ENCODE measurements around the gene MSRB3.

Gene MSRB3

DNA sequence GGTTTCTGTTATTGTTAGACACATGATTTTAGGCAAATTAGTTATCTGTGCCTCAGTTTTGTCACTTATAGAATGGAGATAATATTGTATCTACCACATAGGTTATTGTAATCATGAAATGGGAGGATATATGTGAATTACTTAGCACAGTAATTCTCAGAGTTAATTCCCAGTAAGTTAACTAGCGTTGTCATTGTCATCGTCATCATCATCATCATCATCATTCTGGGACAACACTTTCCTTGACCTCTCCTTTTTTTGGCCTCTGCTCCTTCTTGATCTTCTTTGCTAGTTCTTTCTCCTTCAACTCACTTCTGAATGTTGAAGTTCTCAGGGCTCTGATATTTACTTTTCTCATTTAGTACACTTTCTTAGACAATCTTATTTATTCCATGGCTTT lies 13.8 kb downstream of the MSRB3 start:
- Histone ChIP-seq H3K9ac (ENCODE audit: low read depth, low read length) (no peak overlapping the region), H3K27ac (ENCODE audit: low read depth, low read length) (no peak overlapping the region), H3K4me1 (ENCODE audit: control insufficient read depth, insufficient read depth, low read length) (no peaks in the 10 kb centered on the region), H3K36me3 (ENCODE audit: control insufficient read depth, insufficient read depth, low read length) (no peaks in the 10 kb centered on the region), H3K4me3 (ENCODE audit: low read depth, low read length) (no peak overlapping the region), H3K27me3 (ENCODE audit: control insufficient read depth, insufficient read depth, low read length) (no peaks in the 10 kb centered on the region), H3K9me3 (ENCODE audit: control insufficient read depth, insufficient read depth, low read length) (no peaks in the 10 kb centered on the region)

DNA sequence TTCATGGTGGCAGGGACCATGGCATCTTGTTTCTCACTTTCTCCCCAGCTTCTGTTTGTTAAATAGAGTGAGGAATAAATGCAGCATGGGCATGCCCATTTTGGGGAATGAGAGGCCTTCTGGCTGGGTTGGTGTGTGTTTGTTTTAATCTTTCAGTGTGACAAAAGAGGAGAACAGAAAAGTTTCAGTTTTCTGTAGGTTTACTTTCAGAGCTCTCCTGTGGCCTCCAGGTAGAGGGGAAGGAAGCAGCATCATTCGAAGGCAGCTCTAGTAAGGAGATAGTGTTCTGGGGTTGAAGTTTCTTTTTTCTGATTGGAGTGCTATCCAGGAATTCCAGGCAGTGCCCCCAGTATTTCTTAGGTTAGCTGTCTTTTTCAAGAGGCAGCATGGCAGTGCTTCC lies 15.3 kb downstream of the MSRB3 start:
- Histone ChIP-seq H3K9ac (ENCODE audit: low read depth, low read length) (no peak overlapping the region), H3K36me3 (ENCODE audit: control insufficient read depth, insufficient read depth, low read length) (no peaks in the 10 kb centered on the region), H3K9me3 (ENCODE audit: control insufficient read depth, insufficient read depth, low read length) (no peaks in the 10 kb centered on the region), H3K4me1 (ENCODE audit: control insufficient read depth, insufficient read depth, low read length) (no peaks in the 10 kb centered on the region), H3K4me3 (ENCODE audit: low read depth, low read length) (no peak overlapping the region), H3K27ac (ENCODE audit: low read depth, low read length) (no peak overlapping the region), H3K27me3 (ENCODE audit: control insufficient read depth, insufficient read depth, low read length) (no peaks in the 10 kb centered on the region)

DNA sequence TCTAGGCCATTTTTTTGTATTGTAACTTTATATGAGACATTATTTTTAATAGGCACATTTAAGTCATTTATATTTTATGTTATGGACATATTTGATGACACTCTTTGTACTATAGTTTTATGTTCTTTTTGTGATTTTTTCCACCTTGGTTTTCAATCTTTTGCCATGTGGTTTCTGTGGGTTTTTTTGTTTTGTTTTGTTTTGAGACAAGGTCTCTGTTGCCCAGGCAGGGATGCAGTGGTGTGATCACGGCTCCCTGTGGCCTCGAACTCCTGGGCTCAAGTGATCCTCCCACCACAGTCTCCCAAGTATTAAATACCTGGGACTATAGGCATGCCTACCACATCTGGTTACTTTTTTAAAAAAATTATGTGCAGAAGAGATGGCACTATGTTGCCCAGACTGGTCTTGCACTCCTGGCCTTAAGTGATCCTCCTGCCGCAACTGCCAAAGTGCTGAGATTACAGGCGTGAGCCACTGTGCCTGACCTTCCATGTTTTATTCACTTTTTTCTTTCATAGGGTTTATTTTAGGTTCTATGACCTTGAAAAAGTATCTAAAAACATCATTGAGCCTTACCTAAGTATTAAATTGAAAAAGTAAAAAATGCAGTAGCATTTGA lies 16.3 kb downstream of the MSRB3 start:
- Histone ChIP-seq H3K9me3 (ENCODE audit: control insufficient read depth, insufficient read depth, low read length) (no peaks in the 10 kb centered on the region), H3K9ac (ENCODE audit: low read depth, low read length) (no peak overlapping the region), H3K4me1 (ENCODE audit: control insufficient read depth, insufficient read depth, low read length) (no peaks in the 10 kb centered on the region), H3K36me3 (ENCODE audit: control insufficient read depth, insufficient read depth, low read length) (no peaks in the 10 kb centered on the region), H3K27ac (ENCODE audit: low read depth, low read length) (no peak overlapping the region), H3K4me3 (ENCODE audit: low read depth, low read length) (no peak overlapping the region), H3K27me3 (ENCODE audit: control insufficient read depth, insufficient read depth, low read length) (no peaks in the 10 kb centered on the region)

DNA sequence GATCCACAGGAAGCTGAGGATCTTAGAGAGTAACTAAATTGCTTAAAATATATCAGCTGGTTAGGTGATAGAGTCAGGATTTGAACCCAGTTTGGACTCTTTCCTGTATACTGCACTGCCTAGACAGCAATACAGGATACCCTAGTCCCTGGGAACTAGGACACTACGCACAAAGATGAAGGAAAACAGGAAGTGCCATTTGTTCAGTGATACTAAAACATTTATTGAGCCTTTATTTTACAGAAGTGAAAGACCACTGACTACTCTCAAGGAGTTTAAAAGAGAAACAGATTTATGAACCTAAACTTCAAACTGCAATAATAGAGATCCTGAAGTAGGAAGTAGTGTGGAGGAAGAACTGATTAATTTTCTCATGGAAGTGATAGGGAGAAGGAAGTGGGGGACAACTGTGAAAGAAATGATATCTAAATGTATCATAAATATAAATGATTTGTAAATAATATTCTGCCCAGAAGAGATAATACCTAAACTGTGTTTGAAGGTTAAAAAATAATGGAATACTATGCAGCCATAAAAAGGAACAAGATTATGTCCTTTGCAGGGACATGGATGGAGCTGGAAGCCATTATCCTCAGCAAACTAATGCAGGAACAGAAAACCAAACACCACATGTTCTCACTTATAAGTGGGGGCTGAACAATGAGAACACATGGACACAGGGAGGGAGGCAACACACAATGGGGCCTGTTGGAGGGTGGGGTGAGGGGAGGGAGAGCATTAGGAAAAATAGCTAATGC lies 18.2 kb downstream of the MSRB3 start:
- Histone ChIP-seq H3K27me3 (ENCODE audit: control insufficient read depth, insufficient read depth, low read length) (no peaks in the 10 kb centered on the region), H3K27ac (ENCODE audit: low read depth, low read length) (no peak overlapping the region), H3K36me3 (ENCODE audit: control insufficient read depth, insufficient read depth, low read length) (no peaks in the 10 kb centered on the region), H3K9me3 (ENCODE audit: control insufficient read depth, insufficient read depth, low read length) (no peaks in the 10 kb centered on the region), H3K4me1 (ENCODE audit: control insufficient read depth, insufficient read depth, low read length) (no peaks in the 10 kb centered on the region), H3K4me3 (ENCODE audit: low read depth, low read length) (no peak overlapping the region), H3K9ac (ENCODE audit: low read depth, low read length) (no peak overlapping the region)

DNA sequence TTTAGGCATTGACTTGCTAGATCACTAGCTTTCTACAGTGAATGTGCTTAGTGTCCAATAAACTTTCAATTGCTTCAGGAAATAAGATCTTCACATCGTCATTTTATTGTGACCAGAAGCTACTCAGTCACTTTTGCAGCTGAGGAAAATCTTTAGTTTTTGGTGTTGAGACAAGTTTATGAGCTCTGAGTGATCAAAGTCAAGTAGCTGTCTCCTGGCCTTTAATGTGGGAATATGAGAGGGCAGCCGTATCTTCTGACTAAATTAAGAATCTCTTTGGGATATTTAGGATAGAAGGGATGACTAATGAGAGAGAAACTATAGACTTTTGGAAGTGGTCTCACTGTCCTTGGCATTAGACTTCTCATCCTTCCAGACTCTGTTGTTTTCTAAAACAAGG lies 21.6 kb downstream of the MSRB3 start:
- H3K9me3 ChIP-seq (ENCODE audit: control insufficient read depth, insufficient read depth, low read length) = no peaks in the 10 kb centered on the region
- H3K36me3 ChIP-seq (ENCODE audit: control insufficient read depth, insufficient read depth, low read length) = no peaks in the 10 kb centered on the region
- H3K4me3 ChIP-seq (ENCODE audit: low read depth, low read length) = no peak overlapping the region
- no peaks in the 10 kb centered on the region for H3K27me3 ChIP-seq (ENCODE audit: control insufficient read depth, insufficient read depth, low read length)
- peaks cover 10% of the 10 kb centered on the region; the same call in 1 of the 2 replicates for H3K4me1 ChIP-seq (ENCODE audit: control insufficient read depth, insufficient read depth, low read length)
- H3K27ac ChIP-seq (ENCODE audit: low read depth, low read length) = no peak overlapping the region
- H3K9ac ChIP-seq (ENCODE audit: low read depth, low read length) = no peak overlapping the region

DNA sequence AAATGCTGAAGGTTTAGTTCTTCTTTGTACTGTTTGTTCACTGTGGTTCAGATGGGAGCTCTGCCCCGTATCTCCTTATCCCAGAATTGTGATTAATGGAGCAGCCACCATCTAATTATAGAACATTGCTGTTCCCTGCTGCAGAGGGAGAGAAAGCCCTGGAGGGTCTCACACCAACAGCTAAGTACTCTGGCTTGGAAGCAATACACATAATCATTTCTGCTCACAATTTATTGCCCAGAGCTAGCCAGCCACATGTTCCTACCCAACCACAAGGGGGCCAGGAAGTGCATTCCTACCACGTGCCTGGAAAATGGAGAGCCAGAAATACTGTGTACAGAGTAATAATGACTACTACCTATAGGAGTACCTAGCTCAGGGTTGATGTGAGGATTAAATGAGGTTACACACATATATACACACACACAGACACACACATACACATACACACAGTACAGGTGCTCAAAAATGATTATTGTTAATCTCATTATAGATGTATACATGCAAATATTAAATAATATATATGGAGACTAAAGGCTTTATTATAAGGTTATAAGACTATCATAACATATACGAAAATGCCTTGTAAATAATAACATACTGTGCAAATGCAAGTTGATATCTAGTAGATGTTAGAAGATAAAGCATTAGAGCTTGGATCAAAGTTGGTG lies 22.3 kb downstream of the MSRB3 start:
- no peak overlapping the region for H3K27ac ChIP-seq (ENCODE audit: low read depth, low read length)

DNA sequence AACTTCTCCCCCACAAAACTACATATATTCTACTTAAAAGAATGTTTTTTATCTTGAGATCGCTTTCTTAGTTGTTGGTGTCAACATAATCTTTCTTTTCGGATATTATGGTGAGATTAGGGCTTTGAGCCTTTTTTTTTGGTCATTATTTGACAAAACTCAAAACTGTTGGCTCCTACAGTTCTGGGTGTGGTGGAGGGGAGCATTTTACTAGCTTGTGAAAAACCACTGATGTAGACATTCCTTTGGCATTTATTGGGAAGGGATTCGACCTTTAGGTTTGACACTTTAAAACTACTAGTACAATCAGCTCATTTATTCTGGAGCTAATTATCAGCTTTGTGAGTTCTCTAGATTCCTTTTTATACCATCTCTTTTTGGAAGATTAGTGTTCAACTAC lies 24.4 kb downstream of the MSRB3 start:
- peaks cover 14% of the 10 kb centered on the region; the same call in 1 of the 2 replicates for H3K4me1 ChIP-seq (ENCODE audit: control insufficient read depth, insufficient read depth, low read length)
- no peaks in the 10 kb centered on the region for H3K36me3 ChIP-seq (ENCODE audit: control insufficient read depth, insufficient read depth, low read length)
- H3K9me3 ChIP-seq (ENCODE audit: control insufficient read depth, insufficient read depth, low read length) = no peaks in the 10 kb centered on the region
- H3K27ac ChIP-seq (ENCODE audit: low read depth, low read length) = no peak overlapping the region
- H3K27me3 ChIP-seq (ENCODE audit: control insufficient read depth, insufficient read depth, low read length) = no peaks in the 10 kb centered on the region
- no peak overlapping the region for H3K4me3 ChIP-seq (ENCODE audit: low read depth, low read length)
- H3K9ac ChIP-seq (ENCODE audit: low read depth, low read length) = no peak overlapping the region

More for the DNA sequence above, 22.3 kb downstream of the MSRB3 start:
- H3K9ac ChIP-seq (ENCODE audit: low read depth, low read length) = no peak overlapping the region
- no peaks in the 10 kb centered on the region for H3K27me3 ChIP-seq (ENCODE audit: control insufficient read depth, insufficient read depth, low read length)
- H3K36me3 ChIP-seq (ENCODE audit: control insufficient read depth, insufficient read depth, low read length) = no peaks in the 10 kb centered on the region
- peaks cover 10% of the 10 kb centered on the region; the same call in 1 of the 2 replicates for H3K4me1 ChIP-seq (ENCODE audit: control insufficient read depth, insufficient read depth, low read length)
- H3K4me3 ChIP-seq (ENCODE audit: low read depth, low read length) = no peak overlapping the region
- no peaks in the 10 kb centered on the region for H3K9me3 ChIP-seq (ENCODE audit: control insufficient read depth, insufficient read depth, low read length)

DNA sequence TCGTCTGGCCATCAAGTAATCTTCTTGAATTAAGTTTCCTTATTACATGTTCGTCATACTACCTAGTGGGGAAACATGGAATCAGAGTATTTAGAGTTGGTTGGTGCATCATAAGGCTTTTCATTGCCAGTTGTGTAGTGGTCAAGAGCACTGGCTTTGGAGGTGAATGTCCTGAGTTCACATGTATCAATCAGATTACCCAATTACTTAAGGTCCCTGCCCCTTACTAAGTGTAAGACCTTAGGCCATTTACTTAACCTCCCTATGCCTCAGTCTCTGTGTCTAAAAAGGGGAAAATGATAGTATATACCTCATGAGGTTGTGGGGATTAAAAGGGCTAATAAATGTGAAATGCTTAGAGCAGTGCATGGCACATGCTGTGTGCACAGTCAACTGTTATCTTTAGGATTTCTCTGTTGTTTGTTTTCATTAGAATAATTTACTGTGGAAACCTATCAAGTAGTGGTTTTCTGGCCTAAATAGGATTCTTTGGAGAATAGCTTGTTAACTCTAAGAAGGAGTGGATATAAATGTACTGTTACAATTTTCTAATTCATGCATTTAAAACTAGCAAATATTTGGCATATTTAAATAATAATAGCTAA lies 27.0 kb downstream of the MSRB3 start:
- no peak overlapping the region for H3K27ac ChIP-seq (ENCODE audit: low read depth, low read length)

DNA sequence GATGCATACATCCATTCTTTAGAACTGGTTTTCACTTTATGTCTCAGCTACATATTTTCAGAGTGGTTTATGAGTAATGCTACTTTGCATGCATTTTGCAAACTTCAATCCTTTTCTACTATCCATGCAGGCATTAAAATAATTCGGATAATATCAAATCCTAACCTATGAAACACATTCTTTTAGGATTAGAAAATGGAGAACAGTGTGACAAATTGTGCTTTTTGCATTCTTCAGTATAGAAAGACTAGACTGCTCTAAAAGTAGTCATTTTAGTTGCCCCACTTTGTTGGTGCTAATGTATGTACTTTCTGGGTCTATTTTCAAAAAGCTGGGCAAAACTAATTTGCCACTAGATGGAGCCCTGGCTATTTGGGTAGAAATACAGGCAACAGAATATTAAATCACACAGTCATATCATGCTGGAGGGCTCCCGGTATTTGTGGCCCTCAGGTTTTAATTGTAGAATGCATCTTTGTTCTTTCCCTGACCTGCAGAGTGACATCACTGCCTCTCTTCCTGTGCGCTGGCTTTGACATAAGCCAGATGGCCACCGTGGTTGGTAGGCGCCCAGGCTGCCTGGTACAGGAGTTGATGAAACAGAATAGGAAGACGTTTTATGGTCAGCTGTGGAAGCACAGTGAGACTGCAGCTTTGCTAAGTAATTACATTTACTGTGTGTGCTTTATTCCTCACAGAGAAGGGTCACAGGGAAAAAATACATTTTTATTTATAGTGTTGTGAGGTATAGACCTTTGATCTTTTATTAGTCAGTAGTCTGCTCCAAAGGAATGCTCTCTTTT lies 28.1 kb downstream of the MSRB3 start:
- Histone ChIP-seq H3K9me3 (ENCODE audit: control insufficient read depth, insufficient read depth, low read length) (no peaks in the 10 kb centered on the region), H3K27me3 (ENCODE audit: control insufficient read depth, insufficient read depth, low read length) (no peaks in the 10 kb centered on the region), H3K4me3 (ENCODE audit: low read depth, low read length) (no peak overlapping the region), H3K9ac (ENCODE audit: low read depth, low read length) (no peak overlapping the region), H3K27ac (ENCODE audit: low read depth, low read length) (no peak overlapping the region), H3K4me1 (ENCODE audit: control insufficient read depth, insufficient read depth, low read length) (peaks cover 18% of the 10 kb centered on the region; the same call in 1 of the 2 replicates), H3K36me3 (ENCODE audit: control insufficient read depth, insufficient read depth, low read length) (no peaks in the 10 kb centered on the region)

More for the DNA sequence above, 27.0 kb downstream of the MSRB3 start:
- no peak overlapping the region for H3K4me3 ChIP-seq (ENCODE audit: low read depth, low read length)
- peaks cover 18% of the 10 kb centered on the region; the same call in 1 of the 2 replicates for H3K4me1 ChIP-seq (ENCODE audit: control insufficient read depth, insufficient read depth, low read length)
- H3K9me3 ChIP-seq (ENCODE audit: control insufficient read depth, insufficient read depth, low read length) = no peaks in the 10 kb centered on the region
- H3K9ac ChIP-seq (ENCODE audit: low read depth, low read length) = no peak overlapping the region
- H3K27me3 ChIP-seq (ENCODE audit: control insufficient read depth, insufficient read depth, low read length) = no peaks in the 10 kb centered on the region
- H3K36me3 ChIP-seq (ENCODE audit: control insufficient read depth, insufficient read depth, low read length) = no peaks in the 10 kb centered on the region

DNA sequence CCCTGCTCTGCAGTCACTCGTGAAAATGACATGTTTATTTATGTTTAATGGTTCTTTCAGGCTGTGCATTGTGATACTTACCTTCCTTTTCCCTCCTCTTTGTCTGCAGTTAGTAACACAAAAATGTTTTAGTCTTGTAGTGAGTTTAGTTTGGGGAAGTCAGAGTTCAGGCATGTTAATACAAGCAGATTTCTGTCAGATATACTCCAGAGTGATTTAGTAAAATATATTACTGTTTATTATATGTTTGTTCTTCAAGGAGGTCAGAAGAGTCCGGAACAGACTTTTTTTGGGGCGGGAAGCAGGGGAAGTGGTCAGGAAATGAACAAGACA lies 28.7 kb downstream of the MSRB3 start:
- Histone ChIP-seq H3K36me3 (ENCODE audit: control insufficient read depth, insufficient read depth, low read length) (no peaks in the 10 kb centered on the region), H3K9me3 (ENCODE audit: control insufficient read depth, insufficient read depth, low read length) (no peaks in the 10 kb centered on the region), H3K4me3 (ENCODE audit: low read depth, low read length) (no peak overlapping the region), H3K27me3 (ENCODE audit: control insufficient read depth, insufficient read depth, low read length) (no peaks in the 10 kb centered on the region), H3K27ac (ENCODE audit: low read depth, low read length) (no peak overlapping the region), H3K4me1 (ENCODE audit: control insufficient read depth, insufficient read depth, low read length) (peaks cover 17% of the 10 kb centered on the region; the same call in 1 of the 2 replicates), H3K9ac (ENCODE audit: low read depth, low read length) (no peak overlapping the region)

Data from HUES48 (cell line).